HepG2 (cell line): ENCODE results near the gene UBXN2A. TPM values are rescaled to one million over a fixed set of nuclear protein-coding genes. Genes with fewer than 3 reads are reported as not detected.

ENCODE experiments used
- AHR ChIP-seq: IDR thresholded peaks from 2 replicates; pipeline ENCODE4 v1.6.1; 2018; ENCODE audit warnings: missing genetic modification reagents, missing compliant biosample characterization
- DDIT3 ChIP-seq: sonication (generic); formaldehyde crosslinking; IDR thresholded peaks from 2 replicates; pipeline ENCODE4 v1.4.0; 2020; ENCODE audit warnings: mild to moderate bottlenecking, missing genetic modification reagents
- GZF1 ChIP-seq: sonication (generic); formaldehyde crosslinking; IDR thresholded peaks from 2 replicates; pipeline ENCODE4 v1.5.1; 2020; ENCODE audit warnings: mild to moderate bottlenecking, missing genetic modification reagents
- HNRNPLL ChIP-seq: fragments of 200-400 bp; formaldehyde crosslinking; IDR thresholded peaks from 2 replicates; pipeline ENCODE4 v1.6.1; 2017; ENCODE audit warnings: mild to moderate bottlenecking, low read depth, low read length; ENCODE audit not compliant: poor library complexity, severe bottlenecking
- IRX3 ChIP-seq: sonication (generic); formaldehyde crosslinking; IDR thresholded peaks from 2 replicates; pipeline ENCODE4 v1.8.1; 2023; ENCODE audit warnings: mild to moderate bottlenecking, low read depth, missing genetic modification reagents, borderline replicate concordance
- LRRFIP1 ChIP-seq: sonication (generic); formaldehyde crosslinking; conservative IDR thresholded peaks from 2 replicates; pipeline ENCODE4 v1.4.0; 2020; ENCODE audit warnings: missing genetic modification reagents
- NFE2 ChIP-seq: sonication (generic); formaldehyde crosslinking; IDR thresholded peaks from 2 replicates; pipeline ENCODE4 v1.4.0; 2020; ENCODE audit warnings: missing genetic modification reagents
- PRDM10 ChIP-seq: sonication (generic); formaldehyde crosslinking; IDR thresholded peaks from 2 replicates; pipeline ENCODE4 v1.4.0; 2020; ENCODE audit warnings: low read depth, missing genetic modification reagents
- RFX1 ChIP-seq: fragments of 450-650 bp; IDR thresholded peaks from 2 replicates; pipeline ENCODE4 v1.6.1; 2017
- SNAI1 ChIP-seq: sonication (generic); formaldehyde crosslinking; IDR thresholded peaks from 2 replicates; pipeline ENCODE4 v1.5.0; 2020; ENCODE audit warnings: mild to moderate bottlenecking, missing genetic modification reagents, borderline replicate concordance
- TIGD3 ChIP-seq: sonication (generic); formaldehyde crosslinking; IDR thresholded peaks from 2 replicates; pipeline ENCODE4 v1.5.1; 2020; ENCODE audit warnings: mild to moderate bottlenecking, missing genetic modification reagents, borderline replicate concordance
- YEATS4 ChIP-seq: sonication (generic); formaldehyde crosslinking; IDR thresholded peaks from 2 replicates; pipeline ENCODE4 v1.4.0; 2020; ENCODE audit warnings: missing genetic modification reagents, borderline replicate concordance
- ZMAT3 ChIP-seq: sonication (generic); formaldehyde crosslinking; conservative IDR thresholded peaks from 2 replicates; pipeline ENCODE4 v1.7.0; 2021; ENCODE audit warnings: missing genetic modification reagents
- ZNF234 ChIP-seq: sonication (generic); formaldehyde crosslinking; conservative IDR thresholded peaks from 2 replicates; pipeline ENCODE4 v1.5.1; 2020; ENCODE audit warnings: mild to moderate bottlenecking, missing genetic modification reagents
- ZNF430 ChIP-seq: sonication (generic); formaldehyde crosslinking; IDR thresholded peaks from 2 replicates; pipeline ENCODE4 v1.9.0; 2021; ENCODE audit warnings: mild to moderate bottlenecking, missing genetic modification reagents
- ZNF451 ChIP-seq: sonication (generic); formaldehyde crosslinking; IDR thresholded peaks from 2 replicates; pipeline ENCODE4 v1.5.0; 2020; ENCODE audit warnings: mild to moderate bottlenecking, missing genetic modification reagents
- ZNF567 ChIP-seq: sonication (generic); formaldehyde crosslinking; IDR thresholded peaks from 2 replicates; pipeline ENCODE4 v1.8.1; 2023; ENCODE audit warnings: mild to moderate bottlenecking, missing genetic modification reagents, borderline replicate concordance
- ZNF574 ChIP-seq: sonication (generic); formaldehyde crosslinking; IDR thresholded peaks from 2 replicates; pipeline ENCODE4 v1.4.0; 2020; ENCODE audit warnings: missing genetic modification reagents
- ZNF629 ChIP-seq: sonication (generic); formaldehyde crosslinking; conservative IDR thresholded peaks from 2 replicates; pipeline ENCODE4 v1.5.0; 2020; ENCODE audit warnings: missing genetic modification reagents
- ZNF713 ChIP-seq: sonication (generic); formaldehyde crosslinking; IDR thresholded peaks from 2 replicates; pipeline ENCODE4 v1.4.0; 2020; ENCODE audit warnings: mild to moderate bottlenecking, missing genetic modification reagents
- polyA plus RNA-seq, 8 experiments: library from polyadenylated mRNA; depleted of rRNA in 3 of 8; stranded (reverse) in 7 of 8; unstranded in 1 of 8; fragments of >200 nt; fragmentation: Illumina TruSeq in 4 of 8; extraction: Trizol in 4 of 8; gene quantifications; 2 replicates each; pipeline versions ENCODE4 v1.2.1 to v1.2.3, GENCODE V29; 2011 to 2016; ENCODE audit warnings: low read depth in 4 of 8, missing spikeins in 1 of 8, mixed read lengths in 1 of 8; ENCODE audit not compliant: insufficient read depth in 1 of 8
- total RNA-seq, 5 experiments: library from RNA; depleted of rRNA; stranded (reverse); fragments of >200 nt; fragmentation: Illumina TruSeq; extraction: Trizol; gene quantifications; 2 replicates each; pipeline ENCODE4 v1.2.3, GENCODE V29; 2016; ENCODE audit warnings: low read depth in 1 of 5

The UBXN2A gene
- total and polyA plus RNA-seq, 2 of the 13 experiments (the other 11 are each of a cell fraction or from before 2014, with no cell fraction given) = 8.3 to 20.9 TPM

- no peak for TF ChIP-seq HNRNPLL
- no peak for TF ChIP-seq NFE2 (CRISPR knock-in tag)
- TF ChIP-seq RFX1 = no peak
- TF ChIP-seq ZNF713 (CRISPR knock-in tag) = no peak
- 0 out of 2 replicates have a peak, but pooled peaks have one; percentile 44 for TF ChIP-seq ZNF430 (CRISPR knock-in tag)
- TF ChIP-seq ZNF451 (CRISPR knock-in tag) = no peak
- no peak for TF ChIP-seq GZF1 (CRISPR knock-in tag)
- TF ChIP-seq ZNF629 (CRISPR knock-in tag) = no peak
- no peak for TF ChIP-seq AHR (CRISPR knock-in tag)
- TF ChIP-seq ZNF574 (CRISPR knock-in tag) = no peak
- no peak for TF ChIP-seq ZNF234
- no peak for TF ChIP-seq PRDM10 (CRISPR knock-in tag)
- TF ChIP-seq TIGD3 (CRISPR knock-in tag) = no peak
- no peak for TF ChIP-seq DDIT3
- no peak for TF ChIP-seq LRRFIP1 (CRISPR knock-in tag)
- no peak for TF ChIP-seq ZMAT3
- TF ChIP-seq YEATS4 = no peak
- TF ChIP-seq IRX3 (CRISPR knock-in tag) = no peak
- no peak for TF ChIP-seq SNAI1 (CRISPR knock-in tag)
- no peak for TF ChIP-seq ZNF567
These were observed 109.3 kb downstream of the UBXN2A start, which contains the start of gene FKBP1B (continued) for GRCh38 chr2:24049485-24050021.
